IMR-90 (cell line): ENCODE results near the gene PUM2. TPM values are rescaled to one million over a fixed set of nuclear protein-coding genes. Genes with fewer than 3 reads are reported as not detected.

ENCODE experiments used
- ATAC-seq: fragments of 200-7000 bp; cut with Tn5 transposase; 2 replicates; pipeline ENCODE4 v1.9.1; 2020; ENCODE audit warnings: low read depth, mild to moderate bottlenecking, moderate library complexity
- BruUV-seq: library from RNA; stranded (reverse); fragments of 400-500 nt; replicated peaks from 2 replicates; lab custom pipeline; 2021; lab: Mats Ljungman, UMichigan
- CTCF ChIA-PET: fragments of 300-600 bp; formaldehyde crosslinking; extraction: SDS; loops from one replicate; lab custom pipeline; 2021; ENCODE audit warnings: antibody characterized with exemption; lab: Yijun Ruan, JAX
- POLR2A ChIA-PET: fragments of 300-600 bp; sonication (Branson Sonifier 250); formaldehyde crosslinking; loops from one replicate; lab custom pipeline; 2022; ENCODE audit warnings: antibody characterized with exemption; ENCODE audit not compliant: unreplicated experiment; lab: Charles Lee
- DNase-seq: peaks from one replicate; pipeline ENCODE4 v3.0.0; 2013
- H2AFZ ChIP-seq: replicated peaks from 2 replicates; pipeline ENCODE3; 2013; ENCODE audit warnings: low read length, mild to moderate bottlenecking; ENCODE audit not compliant: poor library complexity
- H2AK5ac ChIP-seq: 2 replicates; pipeline ENCODE4 v1.6.1; 2013; ENCODE audit warnings: low read depth, low read length, inconsistent platforms
- H2AK9ac ChIP-seq: replicated peaks from 2 replicates; pipeline ENCODE3; 2013; ENCODE audit warnings: mild to moderate bottlenecking, low read depth, low read length, moderate library complexity; ENCODE audit not compliant: poor library complexity
- H2BK120ac ChIP-seq: 2 replicates; pipeline ENCODE4 v1.6.1; 2013; ENCODE audit warnings: low read depth, low read length, inconsistent platforms
- H2BK15ac ChIP-seq: 3 replicates; pipeline ENCODE4 v1.6.1; 2013; ENCODE audit warnings: low read depth, low read length, inconsistent platforms
- H2BK20ac ChIP-seq: 2 replicates; pipeline ENCODE4 v1.6.1; 2013; ENCODE audit warnings: low read depth, mild to moderate bottlenecking, inconsistent platforms, low read length, moderate library complexity
- H2BK5ac ChIP-seq: 2 replicates; pipeline ENCODE4 v1.6.1; 2013; ENCODE audit warnings: mild to moderate bottlenecking, low read depth, low read length, inconsistent platforms; ENCODE audit not compliant: poor library complexity, severe bottlenecking
- H3K14ac ChIP-seq: replicated peaks from 2 replicates; pipeline ENCODE4 v1.6.1; 2013; ENCODE audit warnings: low read depth, low read length, inconsistent platforms
- H3K18ac ChIP-seq: 2 replicates; pipeline ENCODE4 v1.6.1; 2013; ENCODE audit warnings: low read depth, low read length, control low read depth
- H3K23ac ChIP-seq: 2 replicates; pipeline ENCODE4 v1.6.1; 2013; ENCODE audit warnings: low read depth, low read length, inconsistent platforms
- H3K27ac ChIP-seq: 2 replicates; pipeline ENCODE4 v1.5.1; 2013; ENCODE audit warnings: mild to moderate bottlenecking, control low read depth, low read length; ENCODE audit not compliant: insufficient read depth
- H3K27me3 ChIP-seq: 2 replicates; pipeline ENCODE4 v1.6.1; 2013; ENCODE audit warnings: low read length; ENCODE audit not compliant: control insufficient read depth, insufficient read depth
- H3K36me3 ChIP-seq: 2 replicates; pipeline ENCODE4 v1.6.1; 2013; ENCODE audit warnings: low read length, mixed read lengths; ENCODE audit not compliant: control insufficient read depth, insufficient read depth
- H3K4ac ChIP-seq: 2 replicates; pipeline ENCODE4 v1.6.1; 2013; ENCODE audit warnings: low read depth, low read length, inconsistent platforms
- H3K4me1 ChIP-seq: 2 replicates; pipeline ENCODE4 v1.6.1; 2013; ENCODE audit warnings: low read length, mixed read lengths; ENCODE audit not compliant: control insufficient read depth, insufficient read depth
- H3K4me2 ChIP-seq: 2 replicates; pipeline ENCODE4 v1.6.1; 2013; ENCODE audit warnings: low read depth, mild to moderate bottlenecking, control low read depth, low read length, moderate library complexity
- H3K4me3 ChIP-seq: 2 replicates; pipeline ENCODE4 v1.5.1; 2013; ENCODE audit warnings: low read depth, mild to moderate bottlenecking, control low read depth, low read length, moderate library complexity; ENCODE audit not compliant: insufficient read depth
- H3K56ac ChIP-seq: 2 replicates; pipeline ENCODE4 v1.6.1; 2013; ENCODE audit warnings: low read length, inconsistent platforms; ENCODE audit not compliant: insufficient read depth; ENCODE audit errors: extremely low read depth
- H3K79me1 ChIP-seq, 2 experiments: 2 replicates each; pipeline ENCODE4 v1.6.1; 2013; ENCODE audit warnings: low read length in 2 of 2, inconsistent platforms in 1 of 2, low read depth in 1 of 2
- H3K9ac ChIP-seq: 2 replicates; pipeline ENCODE4 v1.6.1; 2013; ENCODE audit warnings: low read depth, low read length, control low read depth
- H3K9me1 ChIP-seq: 2 replicates; pipeline ENCODE4 v1.6.1; 2013; ENCODE audit warnings: low read length, inconsistent platforms; ENCODE audit not compliant: insufficient read depth
- H3K9me3 ChIP-seq: 2 replicates; pipeline ENCODE4 v1.6.1; 2013; ENCODE audit warnings: low read length; ENCODE audit not compliant: control insufficient read depth, insufficient read depth
- H4K20me1 ChIP-seq: 2 replicates; pipeline ENCODE4 v1.6.1; 2013; ENCODE audit warnings: low read length, inconsistent platforms; ENCODE audit not compliant: insufficient read depth
- H4K5ac ChIP-seq: 2 replicates; pipeline ENCODE4 v1.6.1; 2013; ENCODE audit warnings: mild to moderate bottlenecking, low read depth, low read length, control low read depth
- H4K8ac ChIP-seq, 2 experiments: 2 replicates each; pipeline ENCODE4 v1.6.1; 2013; ENCODE audit warnings: low read depth in 2 of 2, low read length in 2 of 2, control low read depth in 1 of 2, inconsistent platforms in 1 of 2
- H4K91ac ChIP-seq: 2 replicates; pipeline ENCODE4 v1.6.1; 2013; ENCODE audit warnings: low read depth, low read length, inconsistent platforms; ENCODE audit not compliant: insufficient read depth
- CEBPB ChIP-seq: IDR thresholded peaks from 2 replicates; pipeline ENCODE4 v1.6.1; 2012; ENCODE audit warnings: low read depth, low read length, improper control_type of control experiment
- CHD1 ChIP-seq: IDR thresholded peaks from 2 replicates; pipeline ENCODE4 v1.6.1; 2012; ENCODE audit warnings: low read depth, low read length, improper control_type of control experiment
- CTCF ChIP-seq: conservative IDR thresholded peaks from 2 replicates; pipeline ENCODE4 v1.5.1; 2012; ENCODE audit warnings: mild to moderate bottlenecking, low read depth, low read length, improper control_type of control experiment
- MAFK ChIP-seq: IDR thresholded peaks from 2 replicates; pipeline ENCODE4 v1.6.1; 2012; ENCODE audit warnings: low read depth, low read length, improper control_type of control experiment
- MAZ ChIP-seq: IDR thresholded peaks from 2 replicates; pipeline ENCODE4 v1.6.1; 2012; ENCODE audit warnings: low read depth, mild to moderate bottlenecking, low read length, improper control_type of control experiment, moderate library complexity, borderline replicate concordance
- MXI1 ChIP-seq: IDR thresholded peaks from 2 replicates; pipeline ENCODE4 v1.6.1; 2012; ENCODE audit warnings: low read depth, mild to moderate bottlenecking, low read length, moderate library complexity, borderline replicate concordance
- NFE2L2 ChIP-seq: fragments of 150-350 bp; IDR thresholded peaks from 2 replicates; pipeline ENCODE4 v1.6.1; 2016; ENCODE audit warnings: low read depth, mild to moderate bottlenecking, low read length
- RAD21 ChIP-seq: IDR thresholded peaks from 2 replicates; pipeline ENCODE4 v1.6.1; 2012; ENCODE audit warnings: low read length, improper control_type of control experiment
- RCOR1 ChIP-seq: IDR thresholded peaks from 2 replicates; pipeline ENCODE4 v1.6.1; 2012; ENCODE audit warnings: mild to moderate bottlenecking, low read length, improper control_type of control experiment; ENCODE audit not compliant: insufficient replicate concordance
- RFX5 ChIP-seq: IDR thresholded peaks from 2 replicates; pipeline ENCODE4 v1.8.0; 2012; ENCODE audit warnings: low read depth, mild to moderate bottlenecking, low read length, moderate library complexity
- SMC3 ChIP-seq: fragments of 150-350 bp; IDR thresholded peaks from 2 replicates; pipeline ENCODE4 v1.6.1; 2016; ENCODE audit warnings: low read depth, mild to moderate bottlenecking, antibody characterized with exemption, low read length, moderate library complexity
- WGBS, 2 experiments: methylation state at CpG; one replicate each; pipeline versions ENCODE4 v1.1.5 to v1.1.7; 2013; ENCODE audit warnings: missing lambda C conversion rate in 2 of 2; ENCODE audit not compliant: insufficient read length in 1 of 2; ENCODE audit errors: extremely low coverage in 2 of 2; 5-methylcytosine and 5-hydroxymethylcytosine counted together
- dilution Hi-C: fragments of 300-500 bp; cut with HindIII; formaldehyde crosslinking; loops from one replicate; pipeline ENCODE4 v1.14.3; 2018; ENCODE audit warnings: low sequenced_read_pairs; ENCODE audit not compliant: unreplicated experiment
- in situ Hi-C: fragments of 300-500 bp; cut with MboI; formaldehyde crosslinking; loops from 3 replicates; pipeline ENCODE4 v1.14.3; 2019; ENCODE audit warnings: low sequenced_read_pairs, inconsistent platforms, mixed read lengths
- intact Hi-C: fragments of 100-400 bp; cut with micrococcal nuclease; formaldehyde crosslinking; loops from 2 replicates; pipeline ENCODE4 v1.10.0; 2022
- polyA plus RNA-seq, 3 experiments: library from polyadenylated mRNA; depleted of rRNA; stranded (reverse); fragments of >200 nt; gene quantifications; 2 replicates each; pipeline ENCODE4 v1.2.3, GENCODE V29; 2012; ENCODE audit warnings: low replicate concordance in 1 of 3
- total RNA-seq: library from RNA; depleted of rRNA; stranded (reverse); fragments of >200 nt; gene quantifications from 2 replicates; pipeline ENCODE4 v1.2.3, GENCODE V29; 2012
- TF ChIP-seq, protein P1 (sequence below): fragments of 150-350 bp; IDR thresholded peaks from 2 replicates; pipeline ENCODE4 v1.6.1; 2016; ENCODE audit warnings: low read depth, mild to moderate bottlenecking, low read length, moderate library complexity, borderline replicate concordance

Gene PUM2
- total and polyA plus RNA-seq, 2 of the 4 experiments (the other 2 are of a cell fraction), result 18.8 to 38.4 TPM

DNA sequence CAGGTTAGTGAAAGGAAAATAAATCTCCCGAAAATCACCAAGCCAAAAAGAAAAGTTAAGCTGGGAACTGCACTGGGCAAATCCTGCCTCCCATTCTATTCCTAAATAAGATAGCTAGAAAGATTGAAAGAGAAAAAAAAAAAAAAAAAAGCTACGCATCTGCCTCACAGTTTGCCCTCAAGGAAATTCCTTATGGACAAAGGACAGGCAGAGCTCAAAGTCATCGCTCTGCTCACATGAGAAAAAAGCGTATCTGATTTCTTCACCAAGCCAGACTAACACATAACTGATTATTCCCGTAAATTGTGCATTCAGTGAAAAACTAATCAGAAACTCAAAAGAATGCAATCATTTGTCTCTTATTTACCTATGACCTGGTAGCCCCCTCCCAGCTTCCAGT lies 50.0 kb downstream of the PUM2 start:
- H3K4me3 ChIP-seq, result no peak overlapping the region
- H2BK20ac ChIP-seq, result no peak overlapping the region
- ATAC-seq, result no peak
- no peak overlapping the region for H2BK15ac ChIP-seq
- H3K23ac ChIP-seq, result no peak overlapping the region
- H2AK5ac ChIP-seq, result no peak overlapping the region
- BruUV-seq, result no TSS peak
- H4K8ac ChIP-seq, result no peak overlapping the region
- peaks cover 19% of the 10 kb centered on the region for H3K36me3 ChIP-seq
- ChIA-PET POLR2A (no interaction called here), CTCF (interaction anchor here (1.1 kb wide), 1 partner anchor 10 kb away, joined by 4 read pairs; no protein-coding TSS in a partner anchor)
- dilution Hi-C loops (no loop called here), intact Hi-C loops (no loop called here), in situ Hi-C loops (no loop called here)
- no peak overlapping the region for H3K27ac ChIP-seq
- H4K91ac ChIP-seq, result no peak overlapping the region
- H2AFZ ChIP-seq, result no peak overlapping the region
- no peak overlapping the region for H2AK9ac ChIP-seq
- no peaks in the 10 kb centered on the region for H3K27me3 ChIP-seq
- 85% methylated on average over 2 of the region's 5 CpGs; no CpG with 5 or more reads in 1 of the 2 experiments for WGBS, 2 experiments
- no peak overlapping the region for H4K5ac ChIP-seq
- H3K4me2 ChIP-seq, result no peak overlapping the region
- H3K9me1 ChIP-seq, result peaks cover 19% of the 10 kb centered on the region
- H3K14ac ChIP-seq, result no peak overlapping the region
- no peak overlapping the region for H3K56ac ChIP-seq
- H3K18ac ChIP-seq, result no peak overlapping the region
- H3K4me1 ChIP-seq, result peaks cover 8% of the 10 kb centered on the region
- no peak overlapping the region for H3K4ac ChIP-seq
- H2BK5ac ChIP-seq, result no peak overlapping the region
- DNase-seq, result no peak
- no peak overlapping the region for H2BK120ac ChIP-seq
- TF ChIP-seq, protein P1, sequence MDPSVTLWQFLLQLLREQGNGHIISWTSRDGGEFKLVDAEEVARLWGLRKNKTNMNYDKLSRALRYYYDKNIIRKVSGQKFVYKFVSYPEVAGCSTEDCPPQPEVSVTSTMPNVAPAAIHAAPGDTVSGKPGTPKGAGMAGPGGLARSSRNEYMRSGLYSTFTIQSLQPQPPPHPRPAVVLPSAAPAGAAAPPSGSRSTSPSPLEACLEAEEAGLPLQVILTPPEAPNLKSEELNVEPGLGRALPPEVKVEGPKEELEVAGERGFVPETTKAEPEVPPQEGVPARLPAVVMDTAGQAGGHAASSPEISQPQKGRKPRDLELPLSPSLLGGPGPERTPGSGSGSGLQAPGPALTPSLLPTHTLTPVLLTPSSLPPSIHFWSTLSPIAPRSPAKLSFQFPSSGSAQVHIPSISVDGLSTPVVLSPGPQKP, result no peak
- no peak for TF ChIP-seq RCOR1
- TF ChIP-seq MAFK, result no peak
- TF ChIP-seq CEBPB, result no peak
- no peak for TF ChIP-seq MXI1
- no peak for TF ChIP-seq CTCF
- TF ChIP-seq SMC3, result no peak
- no peak for TF ChIP-seq RFX5
- no peak for TF ChIP-seq RAD21
- TF ChIP-seq CHD1, result no peak
- no peak for TF ChIP-seq NFE2L2
- TF ChIP-seq MAZ, result no peak
- peaks cover 14% of the 10 kb centered on the region; the same call in 1 of the 2 replicates for H4K20me1 ChIP-seq
- H3K79me1 ChIP-seq, result peaks cover 42 to 52% of the 10 kb centered on the region in 2 experiments
- no peaks in the 10 kb centered on the region for H3K9me3 ChIP-seq
- H3K9ac ChIP-seq, result no peak overlapping the region
